Transverse colon (tissue), 4 donors: ENCODE results near the gene HIVEP3. TPM values are rescaled to one million over a fixed set of nuclear protein-coding genes. Genes with fewer than 3 reads are reported as not detected.

Experiments used
- DNase-seq: peaks from one replicate; pipeline ENCODE4 v3.0.0-alpha.2; 2019
- H3K27ac ChIP-seq, 4 donors: fragments of 200-600 bp; sonication (generic); 2 replicates each; pipeline ENCODE4 v1.5.1; 2016 to 2018; ENCODE audit warnings: inconsistent platforms in 4 of 4
- H3K27me3 ChIP-seq: fragments of 200-600 bp; sonication (generic); 2 replicates; pipeline ENCODE4 v1.5.1; 2017; ENCODE audit warnings: inconsistent platforms
- H3K36me3 ChIP-seq, 4 donors: fragments of 200-600 bp; sonication (generic); 2 replicates each; pipeline ENCODE4 v1.5.1; 2017 to 2019; ENCODE audit warnings: inconsistent platforms in 4 of 4
- H3K4me1 ChIP-seq, 4 donors: fragments of 200-600 bp; sonication (generic); 2 replicates each; pipeline ENCODE4 v1.5.1; 2017 to 2020; ENCODE audit warnings: inconsistent platforms in 4 of 4
- H3K4me3 ChIP-seq, 4 donors: fragments of 200-600 bp; sonication (generic); 1 replicate in 1 of 4; 2 replicates in 3 of 4; pipeline versions ENCODE4 v1.5.1 to v1.6.1; 2017 to 2019; ENCODE audit warnings: inconsistent platforms in 4 of 4
- H3K9me3 ChIP-seq, 2 donors: fragments of 200-600 bp; sonication (generic); 2 replicates each; pipeline ENCODE4 v1.5.1; 2017 to 2019; ENCODE audit warnings: inconsistent platforms in 2 of 2
- CTCF ChIP-seq, 5 experiments: fragments of 200-600 bp in 3 of 5; fragments of 450-650 bp in 2 of 5; sonication (generic) in 3 of 5; IDR thresholded peaks; 1 replicate in 2 of 5; 2 replicates in 3 of 5; pipeline ENCODE4 v1.5.1; 2016 to 2017; ENCODE audit warnings: antibody characterized with exemption in 5 of 5, inconsistent platforms in 3 of 5, mild to moderate bottlenecking in 2 of 5, moderate library complexity in 1 of 5
- EP300 ChIP-seq: sonication (generic); formaldehyde crosslinking; IDR thresholded peaks from one replicate; pipeline ENCODE4 v1.6.1; 2017; ENCODE audit warnings: antibody characterized with exemption, low read depth
- POLR2A ChIP-seq: fragments of 450-650 bp; IDR thresholded peaks from one replicate; pipeline ENCODE4 v1.6.1; 2016; ENCODE audit warnings: antibody characterized with exemption, mild to moderate bottlenecking, moderate library complexity
- POLR2AphosphoS5 ChIP-seq, 3 donors: sonication (generic); formaldehyde crosslinking; IDR thresholded peaks; one replicate each; pipeline ENCODE4 v1.6.1; 2016; ENCODE audit warnings: antibody characterized with exemption in 3 of 3
- WGBS, 2 donors: methylation state at CpG; one replicate each; pipeline ENCODE4 v1.1.5; 2018; ENCODE audit warnings: low coverage in 1 of 2; 5-methylcytosine and 5-hydroxymethylcytosine counted together
- in situ Hi-C, 4 donors: fragments of 200-750 bp; cut with MboI; loops; one replicate each; pipeline versions ENCODE4 v1.15.0 to v1.15.1; 2017; ENCODE audit warnings: low sequenced_read_pairs in 3 of 4, low pct_ligation_motif_present in 1 of 4, low pct_unique_long_range_greater_than_20kb in 1 of 4
- intact Hi-C: fragments of 100-400 bp; cut with DNase I; formaldehyde crosslinking; loops from one replicate; pipeline ENCODE4 v1.15.1; 2023; ENCODE audit warnings: low total_unique reads
- total RNA-seq, 4 donors: library from RNA; depleted of rRNA; stranded (reverse); fragments of >200 nt; gene quantifications; one replicate each; pipeline ENCODE4 v1.1.0, GENCODE V29; 2016

HIVEP3 gene
- total RNA-seq, 4 donors from 2014 or later = 3.7 to 15.0 (median 5.2) TPM

GRCh38 chr1:41673378-41673777 is 245.3 kb downstream of the HIVEP3 start:
- Histone ChIP-seq H3K4me1 (peaks cover 0 to 8% (median 0%) of the 10 kb centered on the region in 4 donors), H3K27ac (peak overlapping the region in 2 of 4 donors; percentile 24 to 36), H3K36me3 (no peaks in the 10 kb centered on the region), H3K4me3 (no peak overlapping the region), H3K9me3 (no peaks in the 10 kb centered on the region), H3K27me3 (no peaks in the 10 kb centered on the region)
- 10 to 33% methylated on average over 2 to 4 of the region's 4 CpGs for WGBS, 2 donors
- intact Hi-C loops (no loop called here), in situ Hi-C loops (no loop called here)
- no peak for DNase-seq
- TF ChIP-seq POLR2AphosphoS5 (IDR thresholded peaks at IDR 0.05) (no peak), POLR2A (no peak), EP300 (no peak), CTCF (IDR thresholded peaks at IDR 0.05) (no peak)

GRCh38 chr1:41672641-41673361 is 245.9 kb downstream of the HIVEP3 start:
- TF ChIP-seq POLR2A (no peak), POLR2AphosphoS5 (IDR thresholded peaks at IDR 0.05) (no peak), EP300 (no peak), CTCF (IDR thresholded peaks at IDR 0.05) (no peak)
- no peak for DNase-seq
- intact Hi-C loops (no loop called here), in situ Hi-C loops (no loop called here)
- WGBS, 2 donors = 75 to 83% methylated on average over 7 to 9 of the region's 9 CpGs
- H3K4me3 ChIP-seq = no peak overlapping the region
- peaks cover 0 to 8% (median 0%) of the 10 kb centered on the region in 4 donors for H3K4me1 ChIP-seq
- H3K27ac ChIP-seq = peak overlapping the region in 2 of 4 donors; percentile 24 to 36
- H3K36me3 ChIP-seq = no peaks in the 10 kb centered on the region
- H3K27me3 ChIP-seq = no peaks in the 10 kb centered on the region
- no peaks in the 10 kb centered on the region for H3K9me3 ChIP-seq

DNA sequence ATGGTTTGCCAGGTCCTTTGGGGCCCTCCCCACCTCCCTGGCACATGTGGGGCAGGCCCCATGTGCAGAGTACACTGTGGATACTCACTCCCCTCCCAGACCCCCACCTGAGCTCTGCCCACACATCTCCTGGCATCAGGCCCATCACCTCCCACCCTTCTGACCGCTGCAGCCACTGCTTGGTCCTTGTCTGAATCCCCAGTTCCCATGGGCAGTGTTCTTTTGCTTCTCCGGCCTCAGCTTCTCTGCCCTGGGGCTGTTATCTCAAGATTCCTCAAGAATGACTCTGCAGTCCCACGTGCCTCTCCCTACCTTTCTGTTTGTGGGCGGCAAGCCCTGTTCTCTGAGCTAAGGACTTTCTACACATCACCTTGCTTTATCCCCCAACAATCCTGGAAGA is 246.5 kb downstream of the HIVEP3 start:
- intact Hi-C loops = no loop called here
- Histone ChIP-seq H3K4me1 (peaks cover 0 to 8% (median 0%) of the 10 kb centered on the region in 4 donors), H3K9me3 (no peaks in the 10 kb centered on the region), H3K27ac (no peak overlapping the region), H3K4me3 (no peak overlapping the region), H3K36me3 (no peaks in the 10 kb centered on the region), H3K27me3 (no peaks in the 10 kb centered on the region)
- TF ChIP-seq POLR2A (no peak), POLR2AphosphoS5 (IDR thresholded peaks at IDR 0.05) (no peak), EP300 (no peak), CTCF (IDR thresholded peaks at IDR 0.05) (no peak)
- in situ Hi-C loops = no loop called here
- WGBS, 2 donors = 86 to 92% methylated on average over 4 of the region's 4 CpGs
- DNase-seq = no peak

DNA sequence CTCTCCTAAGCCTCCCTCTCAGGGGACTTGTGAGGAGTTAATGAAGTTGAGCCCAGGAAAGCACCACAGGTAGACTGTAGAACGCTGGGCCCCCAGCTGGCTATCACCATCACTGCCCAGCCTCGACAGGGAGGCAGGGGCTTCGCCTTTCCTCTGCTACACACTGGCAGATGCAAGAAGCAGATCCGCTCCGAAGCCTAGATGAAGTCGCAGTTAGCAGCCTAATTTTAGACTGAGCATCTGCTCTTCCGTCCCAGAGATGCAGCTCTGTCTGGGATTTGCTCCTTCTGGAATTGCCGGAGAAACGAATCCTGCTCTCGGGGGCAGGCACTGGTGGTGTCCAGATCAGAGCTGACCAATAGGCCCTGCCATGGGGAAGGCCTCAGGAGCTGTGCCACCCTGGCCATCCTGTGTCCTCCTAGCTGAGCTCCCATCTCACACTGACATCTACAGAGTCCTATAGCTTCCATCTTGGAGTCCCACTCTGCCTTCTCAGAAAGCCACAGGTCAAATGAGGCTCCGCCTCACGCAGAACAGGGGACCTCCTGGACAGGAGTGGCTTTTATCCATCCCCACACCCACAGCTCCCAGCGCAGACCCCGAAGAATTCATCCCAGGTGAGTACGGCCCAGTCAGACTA is 247.5 kb downstream of the HIVEP3 start:
- in situ Hi-C loops = no loop called here
- WGBS, 2 donors = 96% methylated on average over 15 of the region's 15 CpGs; no CpG with 5 or more reads in 1 of the 2 donors

More for the DNA sequence above, 247.5 kb downstream of the HIVEP3 start:
- Histone ChIP-seq H3K27ac (no peak overlapping the region), H3K27me3 (no peaks in the 10 kb centered on the region), H3K4me1 (peaks cover 0 to 8% (median 0%) of the 10 kb centered on the region in 4 donors), H3K9me3 (no peaks in the 10 kb centered on the region), H3K36me3 (no peaks in the 10 kb centered on the region), H3K4me3 (no peak overlapping the region)
- intact Hi-C loops = no loop called here
- DNase-seq = no peak
- no peak for TF ChIP-seq EP300
- TF ChIP-seq POLR2A = no peak
- TF ChIP-seq CTCF (IDR thresholded peaks at IDR 0.05) = no peak
- no peak for TF ChIP-seq POLR2AphosphoS5 (IDR thresholded peaks at IDR 0.05)
